Psoas muscle (tissue), 8 donors: Measurements from ENCODE around the gene HINT3. TPM values are rescaled to one million over a fixed set of nuclear protein-coding genes. Genes with fewer than 3 reads are reported as not detected.

Source experiments
- ATAC-seq, 4 donors: fragments of 200-7000 bp; cut with Tn5 transposase; one replicate each; pipeline ENCODE4 v1.9.1; 2020; ENCODE audit warnings: moderate library complexity in 3 of 4, mild to moderate bottlenecking in 2 of 4
- DNase-seq, 2 donors: peaks; one replicate each; pipeline ENCODE4 v3.0.0-alpha.2; 2020
- H3K27ac ChIP-seq: fragments of 200-600 bp; one replicate; pipeline ENCODE4 v1.8.0; 2022
- H3K27me3 ChIP-seq, 3 donors: fragments of 200-600 bp in 1 of 3; one replicate each; pipeline versions ENCODE4 v1.6.1 to v1.8.0; 2013 to 2022; ENCODE audit warnings: low read length in 2 of 3, mild to moderate bottlenecking in 2 of 3, moderate library complexity in 1 of 3; ENCODE audit not compliant: insufficient read depth in 3 of 3
- H3K36me3 ChIP-seq, 2 donors: fragments of 200-600 bp in 1 of 2; one replicate each; pipeline versions ENCODE4 v1.6.1 to v1.8.0; 2013 to 2022; ENCODE audit warnings: low read depth in 1 of 2, mild to moderate bottlenecking in 1 of 2, moderate library complexity in 1 of 2; ENCODE audit not compliant: insufficient read depth in 1 of 2
- H3K4me1 ChIP-seq: fragments of 200-600 bp; one replicate; pipeline ENCODE4 v1.8.0; 2022
- H3K4me3 ChIP-seq: fragments of 200-600 bp; one replicate; pipeline ENCODE4 v1.8.0; 2022; ENCODE audit warnings: mild to moderate bottlenecking
- H3K9me3 ChIP-seq: fragments of 200-600 bp; one replicate; pipeline ENCODE4 v1.8.0; 2022
- WGBS, 3 donors: extraction: QIAGEN DNeasy Blood & Tissue Kit; methylation state at CpG; one replicate each; pipeline versions ENCODE4 v1.1.6 to v1.1.7; 2013; 5-methylcytosine and 5-hydroxymethylcytosine counted together
- intact Hi-C, 2 donors: fragments of 100-400 bp; cut with DNase I; formaldehyde crosslinking; loops; one replicate each; pipeline versions ENCODE4 v1.11.0 to v1.14.2; 2022
- polyA plus RNA-seq, 3 donors: library from polyadenylated mRNA; stranded (reverse); fragments of 200-250 nt; gene quantifications; one replicate each; pipeline ENCODE4 v1.2.3, GENCODE V29; 2013
- total RNA-seq, 4 donors: library from RNA; stranded (reverse); fragmentation: NEBNext Ultra II Directional in 2 of 4; extraction: Animal tissue kit (Norgen Biotek cat#: 25700) in 2 of 4; gene quantifications; one replicate each; pipeline versions ENCODE4 v1.2.1 to v1.2.4, GENCODE V29; 2021 to 2023
- TF ChIP-seq, protein P1 (sequence below): fragments of 200-600 bp; IDR thresholded peaks from one replicate; pipeline ENCODE4 v1.8.0; 2022; ENCODE audit warnings: antibody characterized with exemption
- donor health status: healthy with polysubstance abuse.
- donor health status: DM: no; HTN: no; CAD: no; lungs with moderate emphysema.
- donor health status: Bipolar disorder and iron deficiency.
- donor health status: healthy.
- donor health status: DM: yes; HTN: yes; CAD: no.
- donor health status: DM: no; HTN: no; CAD: no.
- donor health status: DM: no; HTN: no; CAD: no.
- donor health status: DM: yes; HTN: yes; CAD: no.

HINT3 gene
- total and polyA plus RNA-seq, 7 donors = 24.0 to 79.9 (median 58.5) TPM

DNA sequence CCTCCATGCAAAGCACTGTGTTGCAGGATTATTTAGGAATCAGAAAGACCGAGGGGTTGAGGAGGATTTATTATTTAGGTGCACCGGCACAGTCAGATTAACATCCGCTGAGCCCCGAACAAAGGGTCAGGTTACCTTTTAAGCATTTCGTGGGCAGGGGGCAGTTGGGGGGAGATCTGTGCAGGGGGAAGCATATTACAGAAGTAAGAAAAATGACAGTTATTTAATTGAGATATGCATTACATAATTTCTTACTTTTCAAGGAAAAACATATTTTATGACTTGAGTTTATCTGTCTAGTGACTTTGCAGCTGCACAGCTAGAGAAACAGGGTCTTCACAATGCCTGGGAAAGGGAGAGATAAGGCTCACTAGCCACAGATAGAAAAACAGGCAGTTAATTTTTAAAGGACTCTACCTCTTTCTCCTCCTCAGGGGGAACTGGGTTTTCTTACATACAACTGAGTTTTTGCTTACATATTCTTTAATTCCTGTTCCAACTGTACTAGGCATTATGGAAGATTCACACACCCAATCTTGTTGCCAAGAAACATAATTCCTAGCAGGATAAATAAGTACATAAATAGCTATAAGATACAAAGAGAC lies 1.7 kb upstream of the HINT3 start:
- peaks cover 12% of the 10 kb centered on the region for H3K4me1 ChIP-seq
- ATAC-seq (no peak), DNase-seq (no peak)
- TF ChIP-seq, protein P1, sequence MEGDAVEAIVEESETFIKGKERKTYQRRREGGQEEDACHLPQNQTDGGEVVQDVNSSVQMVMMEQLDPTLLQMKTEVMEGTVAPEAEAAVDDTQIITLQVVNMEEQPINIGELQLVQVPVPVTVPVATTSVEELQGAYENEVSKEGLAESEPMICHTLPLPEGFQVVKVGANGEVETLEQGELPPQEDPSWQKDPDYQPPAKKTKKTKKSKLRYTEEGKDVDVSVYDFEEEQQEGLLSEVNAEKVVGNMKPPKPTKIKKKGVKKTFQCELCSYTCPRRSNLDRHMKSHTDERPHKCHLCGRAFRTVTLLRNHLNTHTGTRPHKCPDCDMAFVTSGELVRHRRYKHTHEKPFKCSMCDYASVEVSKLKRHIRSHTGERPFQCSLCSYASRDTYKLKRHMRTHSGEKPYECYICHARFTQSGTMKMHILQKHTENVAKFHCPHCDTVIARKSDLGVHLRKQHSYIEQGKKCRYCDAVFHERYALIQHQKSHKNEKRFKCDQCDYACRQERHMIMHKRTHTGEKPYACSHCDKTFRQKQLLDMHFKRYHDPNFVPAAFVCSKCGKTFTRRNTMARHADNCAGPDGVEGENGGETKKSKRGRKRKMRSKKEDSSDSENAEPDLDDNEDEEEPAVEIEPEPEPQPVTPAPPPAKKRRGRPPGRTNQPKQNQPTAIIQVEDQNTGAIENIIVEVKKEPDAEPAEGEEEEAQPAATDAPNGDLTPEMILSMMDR = no peak
- intact Hi-C loops = loop anchor here (5.0 to 10.0 kb wide), 6 partner anchors 38 to 648 kb away; partner anchors contain the start of gene NCOA7 (in 1 of the 2)
- peaks cover 0 to 10% (median 0%) of the 10 kb centered on the region in 3 donors for H3K27me3 ChIP-seq
- 26 to 29% (median 28%) methylated on average over 5 of the region's 5 CpGs for WGBS, 3 donors
- H3K36me3 ChIP-seq = peaks cover 0 to 9% of the 10 kb centered on the region in 2 donors
- no peaks in the 10 kb centered on the region for H3K9me3 ChIP-seq
- no peak overlapping the region for H3K27ac ChIP-seq
- H3K4me3 ChIP-seq = no peak overlapping the region

DNA sequence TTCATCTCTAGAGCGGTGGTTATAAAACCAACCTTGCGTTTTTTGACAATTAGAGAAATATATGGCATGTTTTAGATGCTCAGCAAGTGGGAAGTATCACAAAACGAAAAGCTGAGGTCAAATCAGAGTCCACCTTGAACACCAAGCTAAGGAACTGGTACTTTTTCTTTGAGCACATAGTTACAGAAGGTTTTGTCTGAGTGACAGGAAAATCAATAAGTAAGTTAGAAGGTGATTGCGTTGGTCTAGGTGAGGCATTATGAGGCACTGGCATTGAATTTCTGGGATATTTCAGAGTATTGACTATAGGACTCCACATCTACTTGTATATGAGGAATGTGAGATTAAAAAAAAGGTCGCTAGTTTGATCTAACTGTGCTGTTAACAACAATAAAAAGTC lies 597 bp upstream of the HINT3 start:
- H3K4me3 ChIP-seq = peak overlapping the region; percentile 97
- no peaks in the 10 kb centered on the region for H3K9me3 ChIP-seq
- ATAC-seq (no peak), DNase-seq (no peak)
- peaks cover 12% of the 10 kb centered on the region for H3K4me1 ChIP-seq
- WGBS, 3 donors = 45 to 47% (median 46%) methylated on average over 5 of the region's 5 CpGs
- intact Hi-C loops = loop anchor here (5.0 to 10.0 kb wide), 5 partner anchors 39 to 649 kb away; partner anchors contain the start of gene NCOA7 (in 1 of the 2)
- H3K36me3 ChIP-seq = peaks cover 0 to 9% of the 10 kb centered on the region in 2 donors
- peak overlapping the region; percentile 98 for H3K27ac ChIP-seq
- TF ChIP-seq, protein P1 = no peak
- peaks cover 0 to 10% (median 0%) of the 10 kb centered on the region in 3 donors for H3K27me3 ChIP-seq

DNA sequence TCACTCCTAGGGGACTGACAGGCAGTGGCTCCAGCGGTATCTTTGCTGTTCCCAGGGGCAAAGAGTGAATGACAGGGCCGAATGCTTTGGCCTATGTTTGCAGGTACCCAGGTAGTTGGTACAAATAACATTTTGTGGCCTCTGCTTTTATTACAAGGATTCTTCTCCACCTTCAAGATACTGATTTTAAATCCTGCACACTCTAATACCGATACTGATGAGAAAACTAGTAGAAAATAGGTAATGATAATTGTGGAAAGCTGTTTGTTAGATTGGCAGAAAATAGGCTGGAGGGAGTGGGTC lies 772 bp downstream of the HINT3 start:
- DNase-seq (no peak), ATAC-seq (no peak)
- H3K4me3 ChIP-seq = peak overlapping the region; percentile 97
- no peaks in the 10 kb centered on the region for H3K9me3 ChIP-seq
- TF ChIP-seq, protein P1 = no peak
- H3K27ac ChIP-seq = peak overlapping the region; percentile 98
- 2 to 6% (median 2%) methylated on average over 3 of the region's 3 CpGs for WGBS, 3 donors
- peaks cover 0 to 10% (median 0%) of the 10 kb centered on the region in 3 donors for H3K27me3 ChIP-seq
- intact Hi-C loops = loop anchor here (5.0 to 10.0 kb wide), 5 partner anchors 40 to 650 kb away; partner anchors contain the start of gene NCOA7 (in 1 of the 2)
- H3K4me1 ChIP-seq = peaks cover 12% of the 10 kb centered on the region
- peaks cover 0 to 9% of the 10 kb centered on the region in 2 donors for H3K36me3 ChIP-seq

DNA sequence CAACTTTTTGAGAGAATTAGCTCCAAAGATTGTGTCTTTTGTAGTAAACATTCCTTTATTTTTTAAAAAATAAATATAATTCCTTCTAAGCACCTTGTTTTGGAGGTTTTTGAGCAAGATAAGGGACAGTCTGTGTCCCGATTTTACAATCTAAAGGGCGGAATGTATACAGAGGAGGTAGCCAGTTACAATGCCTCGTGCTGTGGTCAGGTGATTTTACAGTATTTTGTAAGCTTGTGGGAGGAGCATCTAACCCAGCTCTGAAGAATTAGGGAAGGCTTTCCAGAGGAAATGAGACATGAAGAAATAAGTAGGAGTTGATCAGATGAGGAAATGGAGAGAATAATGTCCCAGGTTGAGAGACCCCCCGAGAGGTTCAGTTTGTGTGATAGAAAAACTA lies 1.3 kb downstream of the HINT3 start:
- Histone ChIP-seq H3K4me1 (peaks cover 15% of the 10 kb centered on the region), H3K9me3 (no peaks in the 10 kb centered on the region), H3K36me3 (peaks cover 0 to 9% of the 10 kb centered on the region in 2 donors), H3K27me3 (peaks cover 0 to 8% (median 0%) of the 10 kb centered on the region in 3 donors), H3K4me3 (peak overlapping the region; percentile 97), H3K27ac (peak overlapping the region; percentile 98)
- peak in 2 of 4 donors; percentile 25 to 53 for ATAC-seq
- TF ChIP-seq, protein P1 = no peak
- intact Hi-C loops = loop anchor here (2.0 to 10.0 kb wide), 6 partner anchors 41 to 651 kb away; partner anchors contain the start of gene NCOA7 (in 1 of the 2)
- 44 to 49% (median 45%) methylated on average over 4 of the region's 4 CpGs for WGBS, 3 donors
- DNase-seq = no peak
